Endometrial microvascular endothelial cells (primary cell): ENCODE measurements around the gene HS3ST4. TPM values are rescaled to one million over a fixed set of nuclear protein-coding genes. Genes with fewer than 3 reads are reported as not detected.

ENCODE experiments used
- in situ Hi-C: cut with HindIII; loops from 2 replicates; pipeline ENCODE4 v1.10.0; 2017; ENCODE audit warnings: low sequenced_read_pairs, low pct_unique_long_range_greater_than_20kb; ENCODE audit errors: inconsistent ontology term
- total RNA-seq: library from RNA; depleted of rRNA; stranded (reverse); fragments of >200 nt; gene quantifications from one replicate; pipeline ENCODE4 v1.2.3, GENCODE V29; 2015; ENCODE audit errors: inconsistent ontology term

Gene HS3ST4
- total RNA-seq, 1 donor from 2014 or later = not detected

GRCh38 chr16:25796239-25796638 lies 104.5 kb downstream of the HS3ST4 start:
- in situ Hi-C loops = no loop called here

- in situ Hi-C loops = no loop called here
Measured at GRCh38 chr16:25798065-25798464, 106.3 kb downstream of the HS3ST4 start.

DNA sequence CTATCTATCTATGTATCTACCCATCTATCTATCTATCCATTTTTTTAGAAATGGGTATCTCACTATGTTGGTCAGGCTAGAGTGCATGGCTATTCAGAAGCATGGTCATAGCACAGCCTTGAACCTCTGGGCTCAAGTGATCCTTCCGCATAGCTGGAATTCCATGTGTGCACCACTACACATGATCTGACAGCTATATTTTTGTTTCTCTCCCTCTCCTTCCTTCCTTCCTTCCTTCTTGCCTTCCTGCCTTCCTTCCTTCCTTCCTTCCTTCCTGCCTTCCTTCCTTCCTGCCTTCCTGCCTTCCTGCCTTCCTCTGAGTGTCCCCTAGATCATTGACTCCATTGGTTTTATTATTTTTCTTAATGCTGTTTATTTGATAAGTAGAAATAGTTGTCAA lies 108.1 kb downstream of the HS3ST4 start:
- in situ Hi-C loops = no loop called here

DNA sequence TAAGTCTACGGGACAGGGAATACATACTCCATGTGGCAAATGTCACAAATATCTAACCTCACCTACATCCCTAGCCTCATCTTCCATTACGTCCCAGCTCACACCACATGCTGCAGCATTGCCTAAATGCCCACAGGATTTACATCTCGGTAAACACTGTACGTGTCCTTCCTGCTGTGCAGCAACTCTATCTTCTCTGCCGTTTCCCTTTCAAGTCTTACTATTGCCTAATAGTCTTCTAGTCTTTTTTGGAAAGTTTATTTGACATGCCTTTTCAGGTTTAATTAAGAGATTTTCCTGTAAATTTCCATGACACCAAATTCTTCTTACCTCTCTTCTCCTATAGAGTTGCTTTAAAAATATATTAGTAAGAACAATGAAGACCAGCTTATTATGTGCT lies 120.5 kb downstream of the HS3ST4 start:
- in situ Hi-C loops = no loop called here

DNA sequence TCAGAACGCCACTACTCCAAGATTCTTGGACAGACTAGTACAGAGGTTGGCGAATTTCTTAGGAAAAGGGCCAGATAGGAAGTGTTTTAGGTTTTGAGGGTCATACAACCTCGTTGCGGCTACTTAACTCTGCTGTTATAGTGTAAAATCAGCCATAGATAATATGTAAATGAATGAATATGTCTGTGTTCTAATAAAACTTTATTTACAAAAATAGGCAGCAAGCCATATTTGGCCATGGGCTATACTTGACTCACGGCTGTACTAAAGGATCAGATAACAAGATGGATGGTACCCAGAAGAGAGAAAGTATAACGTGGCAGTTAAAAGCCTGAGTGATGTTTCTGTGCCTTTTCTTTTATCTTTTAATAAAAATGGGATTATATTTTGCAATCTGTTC lies 125.5 kb downstream of the HS3ST4 start:
- in situ Hi-C loops = no loop called here

- in situ Hi-C loops = no loop called here
Measured at GRCh38 chr16:25817876-25818275, 126.1 kb downstream of the HS3ST4 start.

DNA sequence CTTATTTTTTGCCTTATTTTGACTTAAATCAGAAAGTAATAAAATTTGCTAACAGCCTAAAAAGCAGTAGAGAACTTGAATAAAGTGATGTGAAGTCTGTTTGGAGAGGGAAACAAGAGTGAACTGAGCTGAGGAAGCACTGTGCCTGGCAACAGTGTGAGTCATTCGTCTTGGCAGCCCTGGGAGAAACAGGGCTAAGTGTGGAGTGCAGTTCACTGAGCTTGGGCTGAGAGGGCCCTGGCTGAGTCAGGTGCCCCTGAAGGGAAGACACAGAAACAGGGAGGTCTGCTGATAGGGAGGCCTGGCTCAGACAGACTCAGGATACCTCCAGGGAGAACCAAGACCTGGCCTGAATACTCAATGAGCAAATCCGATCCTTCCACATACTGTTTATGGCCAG lies 132.1 kb downstream of the HS3ST4 start:
- in situ Hi-C loops = no loop called here

GRCh38 chr16:25827709-25828108 lies 135.9 kb downstream of the HS3ST4 start:
- in situ Hi-C loops = no loop called here

DNA sequence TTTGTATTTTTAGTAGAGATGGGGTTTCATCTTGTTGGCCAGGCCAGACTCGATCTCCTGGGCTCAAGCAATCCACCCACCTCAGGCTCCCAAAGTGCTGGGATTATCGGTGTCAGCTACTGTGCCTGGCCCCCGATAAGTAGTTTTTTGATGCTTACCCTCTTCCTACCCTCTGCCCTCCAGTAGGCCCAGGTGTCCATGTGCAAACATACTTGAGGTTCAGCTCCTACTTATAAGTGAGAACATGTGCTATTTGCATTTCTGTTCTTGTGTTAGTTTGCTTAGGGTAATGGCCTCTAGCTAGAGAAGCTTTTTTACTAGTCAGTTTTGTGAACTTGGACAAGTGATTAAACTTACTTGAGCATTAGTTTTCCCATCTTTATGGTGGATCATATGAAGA lies 136.8 kb downstream of the HS3ST4 start:
- in situ Hi-C loops = no loop called here

- in situ Hi-C loops = no loop called here
Measured at GRCh38 chr16:25832291-25832690, 140.5 kb downstream of the HS3ST4 start.

DNA sequence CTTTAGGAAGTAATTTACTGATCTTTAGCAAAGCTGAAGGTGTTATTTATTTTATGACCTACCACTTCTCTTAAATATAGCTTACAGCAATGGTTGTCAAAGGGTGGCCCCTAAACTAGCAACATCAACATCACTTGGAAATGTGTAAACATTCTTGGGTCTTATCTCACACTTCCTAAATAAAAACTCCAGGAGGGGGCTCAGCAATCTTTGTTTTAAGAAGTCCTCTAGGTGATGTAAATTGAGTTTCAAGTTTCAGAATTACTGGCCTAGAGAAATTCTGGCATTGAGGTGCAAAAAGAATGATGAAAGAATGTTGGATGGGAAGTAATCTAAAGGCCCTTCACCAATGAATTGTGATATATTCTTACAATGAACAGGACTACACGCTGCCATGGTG lies 142.3 kb downstream of the HS3ST4 start:
- in situ Hi-C loops = no loop called here

DNA sequence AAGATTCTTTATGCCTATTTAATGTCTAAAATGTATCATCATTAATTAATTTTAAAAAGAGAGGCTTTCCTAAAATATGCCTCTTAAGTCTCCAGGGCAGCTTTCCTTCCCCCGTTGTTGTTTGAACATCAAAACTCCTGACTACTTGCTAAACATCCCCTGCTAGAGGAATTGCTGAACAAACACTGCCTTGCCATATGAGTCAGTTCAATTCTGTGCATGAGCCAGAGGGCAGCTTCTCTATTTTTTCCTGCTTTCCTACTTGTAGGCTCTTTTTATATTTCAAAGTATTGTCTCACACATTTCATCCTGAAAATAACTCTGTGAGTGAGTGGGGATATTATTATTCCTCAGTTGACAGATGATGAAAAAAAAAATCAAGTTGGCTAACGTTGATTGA lies 143.4 kb downstream of the HS3ST4 start:
- in situ Hi-C loops = no loop called here

- in situ Hi-C loops = no loop called here
Measured at GRCh38 chr16:25838724-25839186, 147.0 kb downstream of the HS3ST4 start.

DNA sequence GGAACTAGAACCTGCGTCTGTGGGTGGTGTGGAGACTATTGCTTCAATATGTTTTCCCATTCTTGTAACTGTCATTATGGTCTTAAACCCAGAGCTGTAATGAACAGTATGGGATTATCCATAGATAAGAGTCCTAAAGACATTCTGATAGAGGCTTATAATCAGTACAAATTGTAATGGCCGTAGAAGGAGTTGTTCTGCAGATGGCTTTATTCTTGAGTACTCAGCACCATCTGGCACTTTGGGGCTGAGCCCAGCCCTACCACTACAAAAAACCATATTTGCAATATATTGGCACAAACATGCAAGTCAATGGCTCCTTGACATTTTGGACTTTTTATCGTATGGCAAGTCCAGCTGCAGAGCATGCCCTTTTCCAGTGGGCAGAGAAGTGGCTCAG lies 150.0 kb downstream of the HS3ST4 start:
- in situ Hi-C loops = no loop called here

DNA sequence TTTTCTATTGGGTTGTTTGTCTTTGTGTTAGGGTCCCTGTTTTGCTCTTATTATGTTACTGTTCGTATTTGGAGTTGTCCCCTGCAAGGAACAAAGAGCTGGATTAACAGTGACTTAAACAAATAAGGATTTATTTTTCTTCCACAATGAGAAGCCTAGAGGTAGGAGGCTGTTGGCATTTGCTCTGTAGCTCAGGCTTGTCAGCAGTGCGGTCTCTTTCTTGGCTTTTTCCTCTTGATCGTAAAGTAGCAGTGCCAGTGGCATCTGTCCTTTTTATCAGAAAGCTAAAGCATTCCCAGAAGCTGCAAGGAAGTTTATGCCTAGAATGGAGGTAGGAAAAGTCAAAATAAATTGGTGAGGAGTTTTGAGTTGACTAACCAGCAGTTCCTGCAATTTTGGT lies 154.1 kb downstream of the HS3ST4 start:
- in situ Hi-C loops = no loop called here

DNA sequence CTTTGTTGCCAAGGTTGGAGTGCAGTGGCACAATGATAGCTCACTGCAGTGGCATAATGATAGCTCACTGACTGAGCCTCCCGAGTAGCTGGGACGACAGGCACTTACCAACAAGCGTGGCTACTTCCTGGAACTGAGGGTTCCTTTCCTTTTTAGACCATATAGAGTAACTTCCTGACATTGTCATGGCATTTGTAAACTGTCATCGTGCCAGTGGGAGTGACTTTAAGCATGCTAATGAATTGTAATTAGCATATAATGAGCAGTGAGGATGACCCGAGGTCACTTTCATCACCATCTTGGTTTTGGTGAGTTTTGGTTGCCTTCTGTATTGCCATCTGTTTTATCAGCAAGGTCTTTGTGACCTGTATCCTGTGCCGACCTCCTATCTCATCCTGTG lies 162.4 kb downstream of the HS3ST4 start:
- in situ Hi-C loops = no loop called here

DNA sequence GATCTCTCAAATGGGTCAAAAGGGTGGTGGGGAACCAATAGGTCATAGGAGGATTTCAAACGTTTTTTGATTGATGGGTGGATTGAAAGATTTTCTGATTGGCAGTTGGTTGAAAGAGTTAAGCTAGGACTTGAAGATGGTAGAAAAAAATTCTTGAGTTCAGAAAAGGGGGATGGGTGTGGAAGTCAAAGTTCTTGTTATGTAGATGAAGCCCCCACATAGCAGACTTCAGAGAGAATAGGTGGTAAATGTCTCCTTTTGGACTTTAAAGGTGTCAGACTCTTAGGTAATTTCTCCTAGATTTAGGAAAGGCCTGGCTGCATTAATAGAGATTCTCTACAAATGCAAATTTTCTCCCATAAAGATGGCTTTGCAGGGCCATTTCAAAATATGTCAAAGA lies 163.3 kb downstream of the HS3ST4 start:
- in situ Hi-C loops = no loop called here

DNA sequence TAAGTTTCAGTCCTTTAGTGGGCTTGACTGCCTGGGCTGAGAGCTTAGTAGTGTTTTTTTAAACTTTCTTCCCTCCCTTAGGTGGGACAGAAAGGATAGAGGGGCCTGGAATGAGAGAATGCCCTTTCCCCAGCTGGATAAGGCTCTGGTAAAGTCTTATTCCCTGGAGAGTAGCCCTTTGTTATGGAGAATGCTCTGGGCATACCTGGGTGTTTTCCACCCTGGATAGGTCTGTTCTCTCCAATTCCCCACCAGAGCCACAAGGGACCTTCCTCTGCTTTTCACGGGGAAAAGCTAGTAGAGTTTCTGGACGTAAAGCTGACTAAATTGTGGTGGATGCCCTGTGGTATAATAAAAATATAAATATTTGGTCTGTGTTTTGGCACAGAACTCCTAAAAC lies 164.1 kb downstream of the HS3ST4 start:
- in situ Hi-C loops = no loop called here

DNA sequence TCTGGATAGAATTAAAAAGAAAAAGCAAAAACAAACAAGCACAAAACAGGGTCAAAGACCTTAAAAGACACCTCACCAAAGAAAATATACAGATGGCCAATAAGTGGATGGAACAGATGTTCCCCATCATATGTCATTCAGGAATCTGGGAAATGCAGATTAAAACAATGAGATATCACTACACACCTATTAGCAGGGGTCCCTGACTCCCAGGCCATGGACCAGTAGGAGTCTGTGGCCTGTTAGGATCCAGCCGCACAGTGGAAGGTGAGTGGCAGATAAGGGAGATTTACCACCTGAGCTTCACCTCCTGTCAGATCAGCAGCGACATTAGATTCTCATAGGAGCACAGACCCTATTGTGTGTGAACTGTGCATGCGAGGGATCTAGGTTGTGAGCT lies 167.9 kb downstream of the HS3ST4 start:
- in situ Hi-C loops = no loop called here

DNA sequence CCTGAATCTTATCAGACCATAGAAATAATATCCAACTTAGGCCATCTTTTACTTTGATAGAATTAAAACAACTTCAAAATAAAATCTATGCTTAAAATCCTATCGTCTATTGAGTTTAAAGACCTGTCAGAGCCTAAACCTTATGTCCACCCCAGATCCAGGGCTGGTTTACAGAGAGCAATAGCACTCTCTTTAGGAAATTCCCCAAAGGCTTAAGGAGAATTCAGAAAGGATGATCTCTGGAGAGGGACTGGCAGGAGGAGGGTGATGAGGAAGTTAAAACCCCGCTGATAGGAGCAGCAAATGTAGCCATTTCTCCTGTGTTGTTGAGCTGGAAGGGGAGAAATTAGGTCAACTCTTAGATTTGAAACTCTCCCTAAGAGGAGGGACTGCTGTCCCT lies 175.3 kb downstream of the HS3ST4 start:
- in situ Hi-C loops = no loop called here

DNA sequence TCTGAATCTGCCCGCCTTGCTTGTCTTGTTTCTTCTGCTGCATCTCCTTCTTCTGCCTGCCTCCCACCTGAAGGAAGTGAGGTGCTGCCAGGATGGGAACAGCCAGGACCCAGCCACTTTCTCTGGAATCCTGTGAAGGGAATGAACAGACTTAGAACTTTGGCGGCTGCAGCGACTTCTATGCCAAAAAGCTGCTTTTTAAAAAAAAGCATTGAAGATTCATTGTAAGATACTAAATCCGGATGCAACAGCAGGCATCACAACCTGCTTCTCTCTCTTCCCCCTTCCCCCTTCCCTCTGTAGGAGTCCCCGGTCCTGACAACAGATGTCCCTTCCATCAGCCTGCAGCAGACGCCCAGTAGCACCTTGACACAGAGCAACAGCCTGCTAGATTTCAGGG lies 176.3 kb downstream of the HS3ST4 start:
- in situ Hi-C loops = no loop called here
